Dendritic cell treated with granulocyte-macrophage colony-stimulating factor and Interleukin-4, amounts not matched to agents 40 ng/mL and 50 ng/mL, for 4 days (primary cell): ENCODE results near the gene C4B.
"Not testable (repeated sequence)": the region's sequence is repeated elsewhere in the genome, so short reads cannot be mapped to it uniquely, and the experiment has no call there.

Source experiments
- H3K27ac Mint-ChIP-seq: one replicate; pipeline ENCODE4 v1.8.0; 2022; ENCODE audit warnings: mild to moderate bottlenecking, mixed read lengths
- H3K27me3 Mint-ChIP-seq: one replicate; pipeline ENCODE4 v1.8.0; 2022; ENCODE audit warnings: mild to moderate bottlenecking, mixed read lengths
- H3K36me3 Mint-ChIP-seq: one replicate; pipeline ENCODE4 v1.8.0; 2022; ENCODE audit warnings: low read depth, mixed read lengths
- H3K4me1 Mint-ChIP-seq: one replicate; pipeline ENCODE4 v1.8.0; 2022; ENCODE audit warnings: low read depth, mixed read lengths
- H3K4me3 Mint-ChIP-seq: one replicate; pipeline ENCODE4 v1.8.0; 2022; ENCODE audit warnings: mild to moderate bottlenecking, moderate library complexity, mixed read lengths
- H3K9me3 Mint-ChIP-seq: one replicate; pipeline ENCODE4 v1.8.0; 2022; ENCODE audit warnings: mixed read lengths
- intact Hi-C: fragments of 100-400 bp; cut with micrococcal nuclease; formaldehyde crosslinking; loops from one replicate; pipeline ENCODE4 v1.15.0; 2022

Gene C4B

GRCh38 chr6:31972709-31973350 lies 41.8 kb upstream of the C4B start:
- H3K27me3 Mint-ChIP-seq = no peaks in the 10 kb centered on the region
- peak overlapping the region; percentile 98 for H3K27ac Mint-ChIP-seq
- peaks cover 68% of the 10 kb centered on the region for H3K36me3 Mint-ChIP-seq
- H3K9me3 Mint-ChIP-seq = no peaks in the 10 kb centered on the region
- H3K4me3 Mint-ChIP-seq = peak overlapping the region; percentile 88
- peaks cover 43% of the 10 kb centered on the region for H3K4me1 Mint-ChIP-seq
- intact Hi-C loops = loop anchor here (1.0 kb wide), 1 partner anchor 14 kb away; the partner anchor contains the start of gene SKIC2

GRCh38 chr6:31976065-31976464 lies 38.5 kb upstream of the C4B start:
- Mint-ChIP-seq H3K36me3 (peaks cover 60% of the 10 kb centered on the region), H3K4me1 (peaks cover 34% of the 10 kb centered on the region)
- H3K4me3 Mint-ChIP-seq, H3K27me3 Mint-ChIP-seq, H3K27ac Mint-ChIP-seq, intact Hi-C loops, H3K9me3 Mint-ChIP-seq: not testable (repeated sequence)

- H3K9me3 Mint-ChIP-seq = no peaks in the 10 kb centered on the region
- H3K27ac Mint-ChIP-seq = no peak overlapping the region
- H3K36me3 Mint-ChIP-seq = peaks cover 52% of the 10 kb centered on the region
- H3K4me3 Mint-ChIP-seq = no peak overlapping the region
- peaks cover 20% of the 10 kb centered on the region for H3K4me1 Mint-ChIP-seq
- intact Hi-C loops = no loop called here
- no peaks in the 10 kb centered on the region for H3K27me3 Mint-ChIP-seq
These were observed 36.7 kb upstream of the C4B start for GRCh38 chr6:31977816-31978431.

- H3K27ac Mint-ChIP-seq = peak overlapping the region; percentile 45
- intact Hi-C loops = no loop called here
- peaks cover 49% of the 10 kb centered on the region for H3K36me3 Mint-ChIP-seq
- H3K4me3 Mint-ChIP-seq = no peak overlapping the region
- H3K9me3 Mint-ChIP-seq = no peaks in the 10 kb centered on the region
- H3K4me1 Mint-ChIP-seq = peaks cover 11% of the 10 kb centered on the region
- no peaks in the 10 kb centered on the region for H3K27me3 Mint-ChIP-seq
These were observed 35.8 kb upstream of the C4B start for GRCh38 chr6:31978831-31979230.

GRCh38 chr6:31979238-31979898 lies 35.2 kb upstream of the C4B start:
- Mint-ChIP-seq H3K27me3 (no peaks in the 10 kb centered on the region), H3K4me3 (no peak overlapping the region), H3K9me3 (no peaks in the 10 kb centered on the region), H3K27ac (peak overlapping the region; percentile 45), H3K4me1 (peaks cover 6% of the 10 kb centered on the region), H3K36me3 (peaks cover 44% of the 10 kb centered on the region)
- intact Hi-C loops = no loop called here

GRCh38 chr6:31980195-31980876 lies 34.3 kb upstream of the C4B start:
- H3K9me3 Mint-ChIP-seq, H3K27ac Mint-ChIP-seq, H3K4me3 Mint-ChIP-seq, intact Hi-C loops, H3K4me1 Mint-ChIP-seq, H3K27me3 Mint-ChIP-seq: not testable (repeated sequence)
- H3K36me3 Mint-ChIP-seq = peaks cover 39% of the 10 kb centered on the region

- H3K4me3 Mint-ChIP-seq, H3K27ac Mint-ChIP-seq, intact Hi-C loops, H3K27me3 Mint-ChIP-seq, H3K4me1 Mint-ChIP-seq, H3K9me3 Mint-ChIP-seq: not testable (repeated sequence)
- peaks cover 33% of the 10 kb centered on the region for H3K36me3 Mint-ChIP-seq
These were observed 33.6 kb upstream of the C4B start for GRCh38 chr6:31980998-31981397.

GRCh38 chr6:31981744-31982143 lies 32.9 kb upstream of the C4B start, which contains the start of gene C4A:
Gene C4A, plus strand, starts transcription at chr6:31982057. Its CDS starts 51 bp downstream, at chr6:31982108.
- H3K4me1 Mint-ChIP-seq, intact Hi-C loops, H3K27me3 Mint-ChIP-seq, H3K4me3 Mint-ChIP-seq, H3K27ac Mint-ChIP-seq, H3K9me3 Mint-ChIP-seq: not testable (repeated sequence)
- peaks cover 26% of the 10 kb centered on the region for H3K36me3 Mint-ChIP-seq

GRCh38 chr6:31989363-31989762 lies 25.2 kb upstream of the C4B start:
- H3K4me1 Mint-ChIP-seq, H3K27me3 Mint-ChIP-seq, H3K4me3 Mint-ChIP-seq, intact Hi-C loops, H3K36me3 Mint-ChIP-seq, H3K27ac Mint-ChIP-seq, H3K9me3 Mint-ChIP-seq: not testable (repeated sequence)

- intact Hi-C loops, H3K27ac Mint-ChIP-seq, H3K36me3 Mint-ChIP-seq, H3K4me1 Mint-ChIP-seq, H3K9me3 Mint-ChIP-seq, H3K27me3 Mint-ChIP-seq, H3K4me3 Mint-ChIP-seq: not testable (repeated sequence)
These were observed 20.2 kb upstream of the C4B start for GRCh38 chr6:31994421-31994820.

- H3K4me3 Mint-ChIP-seq, intact Hi-C loops, H3K36me3 Mint-ChIP-seq, H3K4me1 Mint-ChIP-seq, H3K27me3 Mint-ChIP-seq, H3K9me3 Mint-ChIP-seq, H3K27ac Mint-ChIP-seq: not testable (repeated sequence)
These were observed 18.2 kb upstream of the C4B start for GRCh38 chr6:31996385-31996784.

GRCh38 chr6:32002546-32003268 lies 11.9 kb upstream of the C4B start:
- H3K27me3 Mint-ChIP-seq, intact Hi-C loops, H3K27ac Mint-ChIP-seq, H3K9me3 Mint-ChIP-seq, H3K4me3 Mint-ChIP-seq, H3K4me1 Mint-ChIP-seq, H3K36me3 Mint-ChIP-seq: not testable (repeated sequence)

- H3K36me3 Mint-ChIP-seq, H3K4me3 Mint-ChIP-seq, H3K9me3 Mint-ChIP-seq, H3K27ac Mint-ChIP-seq, H3K4me1 Mint-ChIP-seq, intact Hi-C loops, H3K27me3 Mint-ChIP-seq: not testable (repeated sequence)
These were observed 11.3 kb upstream of the C4B start for GRCh38 chr6:32003301-32003700.

- H3K4me3 Mint-ChIP-seq, intact Hi-C loops, H3K27me3 Mint-ChIP-seq, H3K4me1 Mint-ChIP-seq, H3K27ac Mint-ChIP-seq, H3K9me3 Mint-ChIP-seq, H3K36me3 Mint-ChIP-seq: not testable (repeated sequence)
These were observed 10.2 kb upstream of the C4B start for GRCh38 chr6:32004393-32004792.
